HepG2 (cell line): ENCODE data around the gene NEURL2. TPM values are rescaled to one million over a fixed set of nuclear protein-coding genes. Genes with fewer than 3 reads are reported as not detected.

ENCODE experiments used
- ADNP ChIP-seq: sonication (generic); formaldehyde crosslinking; IDR thresholded peaks from 2 replicates; pipeline ENCODE4 v1.4.0; 2020; ENCODE audit warnings: missing genetic modification reagents
- AFF4 ChIP-seq: sonication (generic); formaldehyde crosslinking; IDR thresholded peaks from 2 replicates; pipeline ENCODE4 v1.4.0; 2020; ENCODE audit warnings: missing genetic modification reagents
- CEBPB ChIP-seq: IDR thresholded peaks from 2 replicates; pipeline ENCODE4 v1.6.1; 2011; ENCODE audit warnings: low read depth, low read length, improper control_type of control experiment, borderline replicate concordance
- DNMT1 ChIP-seq: sonication (generic); formaldehyde crosslinking; IDR thresholded peaks from 2 replicates; pipeline ENCODE4 v1.5.1; 2020; ENCODE audit warnings: mild to moderate bottlenecking, missing genetic modification reagents
- HMG20B ChIP-seq: conservative IDR thresholded peaks from 2 replicates; pipeline ENCODE4 v1.6.1; 2016; ENCODE audit warnings: missing genetic modification reagents, missing compliant biosample characterization
- MAZ ChIP-seq, 2 experiments: sonication (generic) in 1 of 2; formaldehyde crosslinking in 1 of 2; IDR thresholded peaks; 2 replicates each; pipeline versions ENCODE4 v1.5.0 to v1.6.1; 2012 to 2020; ENCODE audit warnings: low read depth in 2 of 2, mild to moderate bottlenecking in 2 of 2, borderline replicate concordance in 1 of 2, improper control_type of control experiment in 1 of 2, low read length in 1 of 2, missing genetic modification reagents in 1 of 2, moderate library complexity in 1 of 2
- PATZ1 ChIP-seq: sonication (generic); formaldehyde crosslinking; IDR thresholded peaks from 2 replicates; pipeline ENCODE4 v1.4.0; 2020; ENCODE audit warnings: missing genetic modification reagents
- ZBED4 ChIP-seq: sonication (generic); formaldehyde crosslinking; IDR thresholded peaks from 2 replicates; pipeline ENCODE4 v1.4.0; 2020; ENCODE audit warnings: missing genetic modification reagents, borderline replicate concordance
- ZNF10 ChIP-seq: sonication (generic); formaldehyde crosslinking; IDR thresholded peaks from 2 replicates; pipeline ENCODE4 v1.4.0; 2020; ENCODE audit warnings: mild to moderate bottlenecking, low read depth, missing genetic modification reagents, borderline replicate concordance
- ZNF431 ChIP-seq: sonication (generic); formaldehyde crosslinking; IDR thresholded peaks from 2 replicates; pipeline ENCODE4 v1.9.0; 2022; ENCODE audit warnings: missing genetic modification reagents, low read depth, mild to moderate bottlenecking, borderline replicate concordance
- ZNF687 ChIP-seq: sonication (generic); formaldehyde crosslinking; IDR thresholded peaks from 2 replicates; pipeline ENCODE4 v1.5.1; 2020; ENCODE audit warnings: mild to moderate bottlenecking, missing genetic modification reagents, moderate library complexity
- polyA plus RNA-seq, 8 experiments: library from polyadenylated mRNA; depleted of rRNA in 3 of 8; stranded (reverse) in 7 of 8; unstranded in 1 of 8; fragments of >200 nt; fragmentation: Illumina TruSeq in 4 of 8; extraction: Trizol in 4 of 8; gene quantifications; 2 replicates each; pipeline versions ENCODE4 v1.2.1 to v1.2.3, GENCODE V29; 2011 to 2016; ENCODE audit warnings: low read depth in 4 of 8, missing spikeins in 1 of 8, mixed read lengths in 1 of 8; ENCODE audit not compliant: insufficient read depth in 1 of 8
- total RNA-seq, 5 experiments: library from RNA; depleted of rRNA; stranded (reverse); fragments of >200 nt; fragmentation: Illumina TruSeq; extraction: Trizol; gene quantifications; 2 replicates each; pipeline ENCODE4 v1.2.3, GENCODE V29; 2016; ENCODE audit warnings: low read depth in 1 of 5

The NEURL2 gene
- total and polyA plus RNA-seq, 2 of the 13 experiments (the other 11 are each of a cell fraction or from before 2014, with no cell fraction given): 7.2 to 9.7 TPM

- TF ChIP-seq ZNF687 (CRISPR knock-in tag) (peak; percentile 91), PATZ1 (CRISPR knock-in tag) (peak; percentile 73), AFF4 (CRISPR knock-in tag) (no peak; the same call in 1 of the 2 replicates), CEBPB (peak; percentile 12; the same call in 1 of the 2 replicates), MAZ (IDR thresholded peaks at IDR 0.05; ENCODE audit: borderline replicate concordance, low read depth, low read length) (peak; percentile 16; the same call in 1 of the 2 replicates), MAZ (CRISPR knock-in tag; IDR thresholded peaks at IDR 0.05; ENCODE audit: low read depth) (no peak), HMG20B (CRISPR knock-in tag) (0 out of 2 replicates have a peak, but pooled peaks have one; percentile 10), ZNF10 (CRISPR knock-in tag) (no peak), DNMT1 (CRISPR knock-in tag) (peak; percentile 28; the same call in 1 of the 2 replicates), ZBED4 (peak; percentile 51; the same call in 1 of the 2 replicates), ADNP (CRISPR knock-in tag) (0 out of 2 replicates have a peak, but pooled peaks have one; percentile 22), ZNF431 (peak; percentile 58; the same call in 1 of the 2 replicates)
These were observed 18.4 kb upstream of the NEURL2 start (continued) for GRCh38 chr20:45909336-45909808.
